ENCODE data around the gene MT1E. TPM values are rescaled to one million over a fixed set of nuclear protein-coding genes. Genes with fewer than 3 reads are reported as not detected.

MT1E gene
- total and polyA plus RNA-seq, 12 donors, result 31.9 to 268 (median 97.0) TPM

GRCh38 chr16:56629531-56629930 is 4.0 kb downstream of the MT1E start:
- peaks cover 0 to 41% (median 22%) of the 10 kb centered on the region in 9 donors for H3K4me1 ChIP-seq
- no peak for TF ChIP-seq CTCF (IDR thresholded peaks at IDR 0.05)
- intact Hi-C loops (cut with DNase I), result loop anchor here in 2 of 10 donors (5.0 kb wide), 1 partner anchor 53 kb away; the partner anchor contains the start of gene MT1X (in 2 of the 2)
- ATAC-seq (no peak), DNase-seq (no peak)
- no peaks in the 10 kb centered on the region for H3K9me3 ChIP-seq
- WGBS, 2 donors, result 86 to 94% methylated on average over 3 of the region's 3 CpGs
- H3K27me3 ChIP-seq, result peaks cover 0 to 42% (median 3%) of the 10 kb centered on the region in 7 donors
- H3K27ac ChIP-seq, result no peak overlapping the region
- H3K4me3 ChIP-seq, result no peak overlapping the region
- H3K36me3 ChIP-seq, result no peaks in the 10 kb centered on the region

GRCh38 chr16:56630134-56630533 is 4.6 kb downstream of the MT1E start:
- DNase-seq (no peak), ATAC-seq (no peak)
- intact Hi-C loops (cut with DNase I), result no loop called here
- Histone ChIP-seq H3K27ac (no peak overlapping the region), H3K27me3 (peaks cover 0 to 48% (median 9%) of the 10 kb centered on the region in 7 donors), H3K36me3 (no peaks in the 10 kb centered on the region), H3K9me3 (no peaks in the 10 kb centered on the region), H3K4me1 (peaks cover 0 to 43% (median 22%) of the 10 kb centered on the region in 9 donors), H3K4me3 (no peak overlapping the region)
- no peak for TF ChIP-seq CTCF (IDR thresholded peaks at IDR 0.05)
- 77 to 78% methylated on average over 3 of the region's 3 CpGs for WGBS, 2 donors

- peaks cover 0 to 43% (median 24%) of the 10 kb centered on the region in 9 donors for H3K4me1 ChIP-seq
- DNase-seq (no peak), ATAC-seq (no peak)
- no peak for TF ChIP-seq CTCF (IDR thresholded peaks at IDR 0.05)
- no peak overlapping the region for H3K4me3 ChIP-seq
- H3K36me3 ChIP-seq, result no peaks in the 10 kb centered on the region
- peak overlapping the region in 5 of 10 donors; percentile 71 to 82 (median 80) for H3K27ac ChIP-seq
- intact Hi-C loops (cut with DNase I), result no loop called here
- H3K9me3 ChIP-seq, result no peaks in the 10 kb centered on the region
- 93 to 94% methylated on average over 10 of the region's 10 CpGs for WGBS, 2 donors
- H3K27me3 ChIP-seq, result peaks cover 3 to 55% (median 19%) of the 10 kb centered on the region in 7 donors
These were observed 5.6 kb downstream of the MT1E start for GRCh38 chr16:56631197-56631596.

GRCh38 chr16:56631832-56632155 is 6.2 kb downstream of the MT1E start:
- intact Hi-C loops (cut with DNase I), result no loop called here
- ATAC-seq (no peak), DNase-seq (no peak)
- Histone ChIP-seq H3K4me3 (peak overlapping the region; percentile 27 to 72 (median 64)), H3K4me1 (peaks cover 0 to 37% (median 22%) of the 10 kb centered on the region in 9 donors), H3K9me3 (no peaks in the 10 kb centered on the region), H3K27me3 (peaks cover 3 to 61% (median 25%) of the 10 kb centered on the region in 7 donors), H3K36me3 (no peaks in the 10 kb centered on the region), H3K27ac (peak overlapping the region; percentile 43 to 82 (median 76))
- WGBS, 2 donors, result 22 to 28% methylated on average over 14 of the region's 14 CpGs
- TF ChIP-seq CTCF (IDR thresholded peaks at IDR 0.05), result no peak
